GM18873 (cell line): ENCODE results near the gene PRSS16.

ENCODE experiments used
- ATAC-seq: cut with Tn5 transposase; IDR thresholded peaks from one replicate; pipeline ENCODE4 v1.9.1; 2021; ENCODE audit warnings: mild to moderate bottlenecking, moderate library complexity, moderate number of reproducible peaks; ENCODE audit not compliant: unreplicated experiment, low FRiP score

PRSS16 gene

DNA sequence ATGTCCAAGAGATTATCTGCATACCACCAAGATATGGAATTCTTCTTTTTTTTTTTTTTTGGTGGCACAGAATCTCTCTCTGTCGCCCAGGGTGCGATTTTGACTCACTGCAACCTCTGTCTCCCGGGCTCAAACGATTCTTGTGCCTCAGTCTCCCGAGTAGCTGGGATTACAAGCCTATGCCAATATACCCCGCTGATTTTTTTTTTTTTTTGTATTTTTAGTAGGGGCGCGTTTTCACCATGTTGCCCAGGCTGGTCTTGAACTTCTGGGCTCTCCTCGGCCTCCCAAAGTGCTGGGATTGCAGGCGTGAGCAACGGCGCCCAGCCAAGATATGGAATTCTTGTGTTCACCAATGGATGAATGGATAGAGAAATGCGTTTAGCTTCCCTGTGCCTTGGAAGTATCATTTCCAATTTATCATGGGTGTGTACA is 33.6 kb downstream of the PRSS16 start:
- ATAC-seq = no peak

DNA sequence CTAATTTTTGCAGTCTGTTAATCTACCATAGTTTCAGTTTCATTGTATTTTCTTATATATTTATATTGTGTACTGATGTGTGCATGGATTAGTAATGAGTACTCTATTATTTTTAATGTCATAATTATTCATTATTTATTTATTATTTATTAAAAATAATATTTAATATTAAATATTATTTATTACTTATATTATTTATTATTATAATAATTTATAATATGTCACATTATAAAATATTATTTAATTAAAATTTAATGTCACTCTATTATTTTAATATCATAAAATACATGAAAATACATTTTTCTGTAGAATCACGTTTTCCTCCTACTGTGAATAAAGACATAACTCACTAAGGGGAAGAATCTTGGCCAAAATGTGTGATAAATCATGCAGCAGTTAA is 34.1 kb downstream of the PRSS16 start:
- ATAC-seq = no peak

- no peak for ATAC-seq
These were observed 35.8 kb downstream of the PRSS16 start for GRCh38 chr6:27283279-27283678.

DNA sequence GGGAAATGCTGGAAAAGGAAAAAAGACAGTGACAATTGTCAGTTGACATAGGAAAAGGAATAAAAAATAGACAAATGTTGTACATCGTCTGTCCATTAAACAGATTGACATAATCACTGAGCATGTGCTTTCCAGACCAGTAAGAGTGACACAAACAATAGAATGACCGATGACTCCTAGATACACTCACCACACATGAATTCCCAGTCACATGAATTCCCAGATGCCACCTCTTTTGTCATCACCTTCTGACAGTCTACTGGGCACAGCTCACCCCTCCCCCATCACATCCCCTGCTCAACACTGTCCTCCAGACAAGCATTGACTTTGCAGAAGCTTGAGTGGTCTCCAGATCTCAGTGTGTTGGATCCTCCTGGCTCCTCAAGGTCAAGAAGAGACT is 38.6 kb downstream of the PRSS16 start:
- ATAC-seq = no peak

- ATAC-seq = no peak
These were observed 40.2 kb downstream of the PRSS16 start for GRCh38 chr6:27287751-27288135.

GRCh38 chr6:27288136-27289044 is 40.9 kb downstream of the PRSS16 start:
- no peak for ATAC-seq

GRCh38 chr6:27290065-27290849 is 42.8 kb downstream of the PRSS16 start:
- no peak for ATAC-seq

DNA sequence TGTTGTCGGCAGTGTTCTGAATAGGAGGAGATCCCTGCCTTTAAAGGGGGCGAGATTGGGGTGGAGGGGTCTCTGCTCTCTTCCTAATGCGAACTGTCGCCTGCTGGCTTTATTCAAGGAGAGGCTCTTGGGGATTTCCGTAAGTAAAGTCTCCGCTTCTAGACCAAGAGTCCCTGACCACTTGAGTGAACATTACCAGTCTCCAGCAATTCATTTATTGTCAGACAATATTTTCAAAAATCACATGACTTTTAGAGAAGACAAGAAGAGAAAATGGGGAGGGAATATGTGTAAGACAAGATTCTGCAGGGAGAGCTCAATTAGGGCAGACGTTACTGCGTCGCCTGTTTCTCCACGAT is 43.3 kb downstream of the PRSS16 start:
- ATAC-seq = no peak

GRCh38 chr6:27293436-27294098 is 46.1 kb downstream of the PRSS16 start:
- no peak for ATAC-seq

- ATAC-seq = no peak
These were observed 46.9 kb downstream of the PRSS16 start for GRCh38 chr6:27294409-27294808.

DNA sequence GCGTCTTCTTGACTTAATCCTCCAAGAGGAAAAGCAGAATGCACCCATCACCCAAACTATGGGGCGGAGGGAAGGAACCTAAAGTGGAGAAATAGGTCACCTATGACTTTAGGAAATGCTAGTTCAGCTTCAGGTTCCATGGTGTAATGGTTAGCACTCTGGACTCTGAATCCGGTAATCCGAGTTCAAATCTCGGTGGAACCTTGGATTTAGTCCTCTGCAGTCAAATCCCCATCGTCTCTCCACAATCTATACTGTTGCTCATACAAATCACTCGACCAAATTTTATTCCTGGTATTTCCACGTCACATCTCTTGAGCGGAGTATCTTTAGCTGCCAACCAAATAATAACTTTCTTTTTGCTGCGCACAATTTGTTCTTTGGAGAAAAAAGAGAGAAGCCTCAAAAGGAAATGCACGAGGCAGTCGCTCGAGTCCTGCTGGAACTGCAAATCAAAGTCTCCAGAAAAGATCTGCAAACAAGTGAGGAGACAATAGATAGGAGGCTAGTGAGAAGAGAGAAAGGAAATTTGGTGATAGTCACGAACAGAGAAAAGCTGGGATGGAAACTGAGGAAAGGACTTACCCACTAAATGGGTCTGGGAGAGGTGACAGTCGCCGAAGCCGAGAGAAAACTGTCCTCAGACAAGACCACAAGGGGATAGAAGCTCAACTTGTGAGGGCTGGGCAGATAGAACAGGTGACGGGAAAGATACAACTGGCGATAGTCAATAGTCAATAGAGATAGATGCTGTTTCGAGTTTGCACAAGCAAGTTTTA is 48.0 kb downstream of the PRSS16 start:
- no peak for ATAC-seq

DNA sequence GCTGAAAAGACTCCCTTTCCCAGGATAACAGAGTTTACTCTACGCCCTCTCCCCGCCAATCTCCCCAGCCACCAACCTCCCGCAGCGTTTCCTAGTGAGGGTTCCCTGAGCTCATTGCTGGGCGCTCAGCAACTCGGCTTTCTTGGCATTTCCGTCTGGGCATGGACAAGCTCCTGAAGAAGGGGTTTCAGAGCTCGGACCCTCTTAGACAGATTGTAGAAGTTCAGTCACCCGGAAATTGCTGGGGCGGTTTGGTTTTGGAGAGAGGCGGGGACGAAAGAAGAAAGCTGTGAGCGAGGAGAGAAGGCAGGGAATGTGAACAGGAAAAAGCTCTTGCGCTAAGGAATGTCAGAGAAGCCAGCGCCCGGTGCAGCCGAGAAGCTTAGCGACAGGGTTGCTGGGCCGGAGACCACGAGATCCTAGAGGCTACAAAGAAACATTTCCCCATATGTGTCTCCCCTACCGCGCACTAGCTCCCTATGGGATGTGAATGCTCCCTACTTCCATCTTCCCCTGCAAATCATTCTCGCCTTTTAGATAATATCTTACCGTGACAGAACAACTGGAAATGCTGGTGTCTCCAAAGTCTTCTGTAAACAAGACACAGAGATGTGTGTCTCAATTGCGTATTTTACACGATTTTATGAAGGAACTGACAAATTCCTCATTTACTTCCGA is 48.7 kb downstream of the PRSS16 start:
- ATAC-seq = no peak

- ATAC-seq = no peak
These were observed 50.0 kb downstream of the PRSS16 start for GRCh38 chr6:27297484-27297856.

DNA sequence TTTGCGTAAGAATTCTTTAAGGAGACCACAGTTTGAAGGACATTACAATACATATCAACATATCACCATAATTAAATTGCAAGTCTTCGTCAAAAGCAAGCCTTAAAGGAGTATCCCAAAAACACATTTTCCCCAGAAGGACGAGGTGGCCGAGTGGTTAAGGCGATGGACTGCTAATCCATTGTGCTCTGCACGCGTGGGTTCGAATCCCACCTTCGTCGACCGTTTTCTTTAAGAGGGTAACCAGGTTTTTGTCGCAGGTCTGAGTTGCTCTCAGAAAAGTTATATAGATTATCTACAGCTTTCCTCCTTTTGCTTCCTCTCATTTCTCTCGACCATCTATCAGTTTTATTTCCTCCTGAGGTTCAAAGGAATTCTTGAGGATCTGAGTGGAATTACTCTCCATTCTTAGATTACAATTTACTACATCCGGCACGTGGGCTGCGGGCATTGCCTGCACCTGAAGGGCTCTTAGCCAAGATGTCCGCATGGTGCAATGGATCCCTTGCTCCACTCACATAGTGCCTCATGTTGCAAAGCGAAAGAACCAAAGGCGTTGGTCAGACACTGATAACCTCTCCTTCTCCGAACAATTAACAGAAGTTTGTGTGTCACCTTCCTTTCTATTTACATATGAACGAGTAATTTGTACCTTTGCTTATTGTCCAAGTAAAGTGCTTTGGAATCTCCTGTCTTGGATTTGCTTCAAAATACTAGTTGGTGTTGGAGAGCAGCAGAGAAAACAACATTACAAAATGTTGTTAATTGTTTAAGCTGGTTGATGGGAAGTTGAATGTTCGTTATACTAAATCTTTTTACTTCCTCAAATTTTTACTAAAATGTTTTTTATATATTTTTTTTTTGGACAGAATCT is 50.6 kb downstream of the PRSS16 start:
- ATAC-seq = no peak

DNA sequence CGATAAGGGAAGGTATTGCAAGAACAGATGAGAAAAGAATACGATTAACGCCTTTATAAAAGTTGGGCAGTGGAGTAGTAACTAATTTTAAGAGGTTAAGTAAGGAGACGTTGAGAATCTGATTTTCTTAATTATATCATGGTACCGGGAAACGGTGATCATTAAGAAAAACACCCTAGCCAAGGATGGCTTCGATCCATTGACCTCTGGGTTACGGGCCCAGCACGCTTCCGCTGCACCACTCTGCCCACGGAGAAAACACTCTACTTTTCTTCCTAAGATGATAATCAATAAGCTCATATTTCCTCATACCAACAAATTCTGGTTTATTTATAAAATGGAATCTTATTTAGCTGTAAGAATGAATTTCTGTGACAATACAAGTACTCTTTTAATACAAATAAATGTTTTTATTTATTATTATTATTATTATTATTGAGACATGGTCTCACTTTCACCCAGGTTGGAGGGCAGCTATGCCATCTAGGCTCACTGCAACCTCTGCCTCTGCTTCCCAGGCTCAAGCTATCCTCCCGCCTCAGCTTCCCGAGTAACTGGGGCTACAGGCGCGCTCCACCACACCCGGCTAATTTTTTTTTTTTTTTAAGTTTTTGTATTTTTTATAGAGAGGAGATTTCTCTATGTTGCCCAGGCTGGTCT is 56.2 kb downstream of the PRSS16 start:
- no peak for ATAC-seq
